HCT116 (cell line): Measurements from ENCODE around the gene RNF212B. TPM values are rescaled to one million over a fixed set of nuclear protein-coding genes. Genes with fewer than 3 reads are reported as not detected.
"Not testable (repeated sequence)": the region's sequence is repeated elsewhere in the genome, so short reads cannot be mapped to it uniquely, and the experiment has no call there.

Experiments
- ATAC-seq: fragments of 200-7000 bp; cut with Tn5 transposase; 2 replicates; pipeline ENCODE4 v1.9.1; 2020; ENCODE audit warnings: mild to moderate bottlenecking, moderate library complexity
- BruUV-seq: library from RNA; stranded (reverse); fragments of 400-500 nt; replicated peaks from 2 replicates; lab custom pipeline; 2021; lab: Mats Ljungman, UMichigan
- CTCF ChIA-PET: fragments of 300-600 bp; sonication (Branson Sonifier 250); formaldehyde crosslinking; loops from one replicate; lab custom pipeline; 2021; ENCODE audit warnings: antibody characterized with exemption; lab: Charles Lee
- POLR2A ChIA-PET: fragments of 300-600, 350-600 bp; sonication (Branson Sonifier 250); formaldehyde crosslinking; loops from one replicate; lab custom pipeline; 2021; ENCODE audit warnings: antibody characterized with exemption; lab: Charles Lee
- RAD21 ChIA-PET, 2 experiments: fragments of 300-600 bp; sonication (Branson Sonifier 250); formaldehyde crosslinking; loops; one replicate each; lab custom pipeline; 2023; ENCODE audit warnings: low total read pairs in 2 of 2; ENCODE audit not compliant: uncharacterized antibody in 2 of 2, unreplicated experiment in 2 of 2, low non-redundant PET in 1 of 2; lab: Charles Lee
- DNase-seq: peaks from one replicate; pipeline ENCODE4 v3.0.0-alpha.2; 2010; ENCODE audit warnings: low read depth, low spot score
- H2AFZ ChIP-seq: fragments of 200-600 bp; shearing (Covaris generic), sonication (generic); 2 replicates; pipeline ENCODE4 v1.6.1; 2017; ENCODE audit warnings: low read depth, mixed run types, mixed read lengths, antibody characterized with exemption, low read length; ENCODE audit not compliant: poor library complexity, severe bottlenecking
- H3K27ac ChIP-seq: 2 replicates; pipeline ENCODE4 v1.5.1; 2012; ENCODE audit warnings: low read depth, low read length
- H3K27me3 ChIP-seq: fragments of 200-600 bp; sonication (generic); 2 replicates; pipeline ENCODE4 v1.6.1; 2016; ENCODE audit warnings: mixed run types, low read length, mixed read lengths; ENCODE audit not compliant: insufficient read depth
- H3K36me3 ChIP-seq, 2 experiments: fragments of 200-500 bp in 1 of 2; fragments of 200-600 bp in 1 of 2; sonication (Bioruptor generic) in 1 of 2; sonication (generic) in 1 of 2; 2 replicates each; pipeline versions ENCODE4 v1.5.1 to v1.6.1; 2014 to 2016; ENCODE audit warnings: low read length in 2 of 2, inconsistent platforms in 1 of 2, mixed read lengths in 1 of 2, mixed run types in 1 of 2; ENCODE audit not compliant: insufficient read depth in 2 of 2, control insufficient read depth in 1 of 2
- H3K4me1 ChIP-seq, 2 experiments: fragments of 200-600 bp in 1 of 2; sonication (generic) in 1 of 2; 2 replicates each; pipeline versions ENCODE4 v1.5.1 to v1.6.1; 2012 to 2017; ENCODE audit warnings: low read length in 2 of 2, inconsistent platforms in 1 of 2, mild to moderate bottlenecking in 1 of 2, mixed read lengths in 1 of 2, mixed run types in 1 of 2, moderate library complexity in 1 of 2; ENCODE audit not compliant: insufficient read depth in 2 of 2, control insufficient read depth in 1 of 2
- H3K4me2 ChIP-seq: fragments of 200-600 bp; sonication (generic); 2 replicates; pipeline ENCODE4 v1.6.1; 2017; ENCODE audit warnings: mixed run types, low read length, mixed read lengths
- H3K4me3 ChIP-seq, 2 experiments: fragments of 200-600 bp in 1 of 2; sonication (generic) in 1 of 2; replicated peaks in 1 of 2; 2 replicates each; pipeline ENCODE4 v1.5.1; 2011 to 2016; ENCODE audit warnings: low read length in 2 of 2, control low read depth in 1 of 2, low read depth in 1 of 2, mild to moderate bottlenecking in 1 of 2, mixed read lengths in 1 of 2, mixed run types in 1 of 2
- H3K79me2 ChIP-seq: fragments of 200-600 bp; sonication (generic); 2 replicates; pipeline ENCODE4 v1.6.1; 2017; ENCODE audit warnings: mild to moderate bottlenecking, mixed run types, low read length, moderate library complexity, mixed read lengths; ENCODE audit not compliant: insufficient read depth
- H3K9ac ChIP-seq: fragments of 200-600 bp; sonication (generic); 2 replicates; pipeline ENCODE4 v1.6.1; 2016; ENCODE audit warnings: low read length, mixed read lengths
- H3K9me2 ChIP-seq: fragments of 200-600 bp; sonication (generic), shearing (Covaris generic); 2 replicates; pipeline ENCODE4 v1.6.1; 2017; ENCODE audit warnings: mixed run types, mild to moderate bottlenecking, moderate library complexity; ENCODE audit not compliant: insufficient read depth
- H3K9me3 ChIP-seq, 2 experiments: fragments of 200-500 bp in 1 of 2; fragments of 200-600 bp in 1 of 2; sonication (Bioruptor generic) in 1 of 2; sonication (generic) in 1 of 2; 2 replicates each; pipeline ENCODE4 v1.6.1; 2014 to 2017; ENCODE audit warnings: low read length in 2 of 2, mixed read lengths in 2 of 2, inconsistent platforms in 1 of 2, low read depth in 1 of 2, mild to moderate bottlenecking in 1 of 2, mixed run types in 1 of 2, moderate library complexity in 1 of 2; ENCODE audit not compliant: control insufficient read depth in 1 of 2, insufficient read depth in 1 of 2
- H4K20me1 ChIP-seq: fragments of 200-600 bp; sonication (generic), shearing (Covaris generic); 2 replicates; pipeline ENCODE4 v1.6.1; 2017; ENCODE audit warnings: mixed run types, mild to moderate bottlenecking, moderate library complexity; ENCODE audit not compliant: insufficient read depth
- CBX3 ChIP-seq: IDR thresholded peaks from 2 replicates; pipeline ENCODE4 v1.6.1; 2012; ENCODE audit warnings: low read depth
- FOSL1 ChIP-seq: IDR thresholded peaks from 2 replicates; pipeline ENCODE4 v1.6.1; 2012; ENCODE audit warnings: low read depth
- YY1 ChIP-seq: IDR thresholded peaks from 2 replicates; pipeline ENCODE4 v1.6.1; 2011; ENCODE audit warnings: low read length, low read depth, moderate library complexity, mild to moderate bottlenecking; ENCODE audit not compliant: insufficient replicate concordance; ENCODE audit errors: extremely low read depth
- ZNF274 ChIP-seq: fragments of 200-500 bp; sonication (Bioruptor generic); IDR thresholded peaks from 2 replicates; pipeline ENCODE4 v1.6.1; 2014; ENCODE audit warnings: mild to moderate bottlenecking, low read depth, low read length, inconsistent platforms
- intact Hi-C: fragments of 100-400 bp; cut with micrococcal nuclease; formaldehyde crosslinking; loops from 2 replicates; pipeline ENCODE4 v1.10.0; 2022
- total RNA-seq: library from RNA; stranded (reverse); gene quantifications from one replicate; pipeline ENCODE4 v1.2.1, GENCODE V29; 2021; ENCODE audit not compliant: unreplicated experiment
- TF ChIP-seq, protein P1 (sequence below): IDR thresholded peaks from 2 replicates; pipeline ENCODE4 v1.6.1; 2011; ENCODE audit warnings: mild to moderate bottlenecking, low read length, moderate library complexity; ENCODE audit not compliant: insufficient replicate concordance; ENCODE audit errors: extremely low read depth

Gene RNF212B
- total RNA-seq, 1 experiment from 2014 or later = not detected

DNA sequence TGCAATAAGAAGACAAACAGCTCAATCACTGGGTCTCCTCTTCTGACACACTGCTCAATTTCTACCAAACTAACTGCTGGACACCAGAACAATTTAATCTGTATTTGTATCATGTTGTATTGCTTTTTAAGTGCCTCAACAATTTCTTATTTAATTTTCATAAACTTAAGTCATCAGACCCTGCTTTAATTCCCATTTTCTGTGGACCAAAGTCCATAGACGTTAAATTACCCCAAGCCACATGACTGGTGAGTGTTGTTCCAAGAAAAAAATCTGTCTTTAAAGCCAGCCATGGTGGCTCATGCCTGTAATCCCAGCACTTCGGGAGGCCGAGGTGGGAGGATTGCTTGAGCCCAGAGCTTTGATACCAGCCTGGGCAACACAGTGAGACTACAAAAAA is 39.5 kb downstream of the RNF212B start:
- intact Hi-C loops = no loop called here
- Histone ChIP-seq H3K9me3 (no peaks in the 10 kb centered on the region), H3K9me2 (no peaks in the 10 kb centered on the region), H3K36me3 (no peaks in the 10 kb centered on the region; a peak in 1 of 4 replicates), H3K79me2 (no peaks in the 10 kb centered on the region), H3K9ac (no peak overlapping the region), H2AFZ (no peak overlapping the region), H3K4me1 (peaks cover 3 to 23% of the 10 kb centered on the region in 2 experiments; a peak in 2 of 4 replicates), H3K27me3 (no peaks in the 10 kb centered on the region), H3K4me2 (no peak overlapping the region), H4K20me1 (no peaks in the 10 kb centered on the region), H3K4me3 (no peak overlapping the region), H3K27ac (no peak overlapping the region)
- TF ChIP-seq FOSL1 (no peak), ZNF274 (no peak), YY1 (no peak), CBX3 (no peak)
- TF ChIP-seq, protein P1, sequence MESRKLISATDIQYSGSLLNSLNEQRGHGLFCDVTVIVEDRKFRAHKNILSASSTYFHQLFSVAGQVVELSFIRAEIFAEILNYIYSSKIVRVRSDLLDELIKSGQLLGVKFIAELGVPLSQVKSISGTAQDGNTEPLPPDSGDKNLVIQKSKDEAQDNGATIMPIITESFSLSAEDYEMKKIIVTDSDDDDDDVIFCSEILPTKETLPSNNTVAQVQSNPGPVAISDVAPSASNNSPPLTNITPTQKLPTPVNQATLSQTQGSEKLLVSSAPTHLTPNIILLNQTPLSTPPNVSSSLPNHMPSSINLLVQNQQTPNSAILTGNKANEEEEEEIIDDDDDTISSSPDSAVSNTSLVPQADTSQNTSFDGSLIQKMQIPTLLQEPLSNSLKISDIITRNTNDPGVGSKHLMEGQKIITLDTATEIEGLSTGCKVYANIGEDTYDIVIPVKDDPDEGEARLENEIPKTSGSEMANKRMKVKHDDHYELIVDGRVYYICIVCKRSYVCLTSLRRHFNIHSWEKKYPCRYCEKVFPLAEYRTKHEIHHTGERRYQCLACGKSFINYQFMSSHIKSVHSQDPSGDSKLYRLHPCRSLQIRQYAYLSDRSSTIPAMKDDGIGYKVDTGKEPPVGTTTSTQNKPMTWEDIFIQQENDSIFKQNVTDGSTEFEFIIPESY = no peak
- no TSS peak for BruUV-seq
- RAD21 ChIA-PET = interaction anchor here in 1 of 2 experiments (1.4 kb wide), 1 partner anchor 44 kb away, joined by 3 read pairs; the partner anchor contains the start of gene PABPN1
- ATAC-seq (no peak), DNase-seq (no peak)
- POLR2A ChIA-PET = no interaction called here
- CTCF ChIA-PET = no interaction called here

DNA sequence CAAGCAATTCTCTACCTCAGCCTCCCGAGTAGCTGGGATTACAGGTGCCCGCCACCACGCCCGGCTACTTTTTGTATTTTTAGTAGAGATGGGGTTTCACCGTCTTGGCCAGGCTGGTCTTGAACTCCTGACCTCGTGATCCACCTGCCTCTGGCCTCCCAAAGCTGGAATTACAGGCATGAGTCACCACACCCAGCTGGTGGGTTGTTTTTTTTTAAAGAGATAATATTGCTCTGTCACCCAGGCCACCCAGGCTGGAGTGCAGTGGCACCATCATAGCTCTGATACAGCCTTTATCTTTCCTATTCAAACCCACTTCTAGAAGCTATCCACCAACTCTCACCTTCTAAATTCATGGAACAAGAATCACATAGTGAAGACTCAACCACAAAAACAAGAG is 40.2 kb downstream of the RNF212B start:
- POLR2A ChIA-PET, H3K9me2 ChIP-seq, intact Hi-C loops, H3K27ac ChIP-seq, RAD21 ChIA-PET, H3K9me3 ChIP-seq, DNase-seq, H3K79me2 ChIP-seq, H3K27me3 ChIP-seq, H2AFZ ChIP-seq, H3K9ac ChIP-seq, H3K36me3 ChIP-seq, H3K4me3 ChIP-seq, ATAC-seq, H4K20me1 ChIP-seq, BruUV-seq: not testable (repeated sequence)
- CTCF ChIA-PET = interaction anchor here (1.6 kb wide), 1 partner anchor 23 kb away, joined by 4 read pairs; no protein-coding TSS in a partner anchor
- H3K4me1 ChIP-seq = peaks cover 3 to 23% of the 10 kb centered on the region in 2 experiments; a peak in 2 of 4 replicates
- H3K4me2 ChIP-seq = peak overlapping the region; percentile 33; the same call in 1 of the 2 replicates
